Measurements from ENCODE around the gene KLHL2. TPM values are rescaled to one million over a fixed set of nuclear protein-coding genes. Genes with fewer than 3 reads are reported as not detected.

KLHL2 gene
- total and polyA plus RNA-seq, 2 of the 13 experiments (the other 11 are each of a cell fraction or from before 2014, with no cell fraction given) = 9.2 to 17.6 TPM

DNA sequence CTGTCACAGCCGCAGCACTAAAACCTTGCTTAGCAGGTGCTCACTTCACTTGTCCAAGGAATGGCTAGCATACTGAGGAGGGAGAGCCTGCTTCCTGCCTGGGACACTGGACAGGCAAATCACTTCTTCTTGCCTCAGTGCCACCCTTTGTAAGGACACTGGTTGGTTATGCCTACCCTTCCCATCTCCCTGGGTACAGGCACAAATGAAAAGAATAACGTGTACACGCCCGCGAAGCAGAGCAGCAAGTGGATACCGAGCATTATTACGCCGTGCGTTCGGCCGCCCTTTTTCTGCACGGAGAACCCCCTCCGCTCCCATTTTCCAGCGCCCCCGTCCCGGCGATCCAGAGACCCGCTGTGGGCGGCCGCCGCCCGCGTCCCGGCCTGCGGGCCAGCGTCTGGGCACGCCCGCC is 338 bp upstream of the KLHL2 start (continued):
- TF ChIP-seq, protein P1, sequence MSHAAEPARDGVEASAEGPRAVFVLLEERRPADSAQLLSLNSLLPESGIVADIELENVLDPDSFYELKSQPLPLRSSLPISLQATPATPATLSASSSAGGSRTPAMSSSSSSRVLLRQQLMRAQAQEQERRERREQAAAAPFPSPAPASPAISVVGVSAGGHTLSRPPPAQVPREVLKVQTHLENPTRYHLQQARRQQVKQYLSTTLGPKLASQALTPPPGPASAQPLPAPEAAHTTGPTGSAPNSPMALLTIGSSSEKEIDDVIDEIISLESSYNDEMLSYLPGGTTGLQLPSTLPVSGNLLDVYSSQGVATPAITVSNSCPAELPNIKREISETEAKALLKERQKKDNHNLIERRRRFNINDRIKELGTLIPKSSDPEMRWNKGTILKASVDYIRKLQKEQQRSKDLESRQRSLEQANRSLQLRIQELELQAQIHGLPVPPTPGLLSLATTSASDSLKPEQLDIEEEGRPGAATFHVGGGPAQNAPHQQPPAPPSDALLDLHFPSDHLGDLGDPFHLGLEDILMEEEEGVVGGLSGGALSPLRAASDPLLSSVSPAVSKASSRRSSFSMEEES (CRISPR knock-in tag; IDR thresholded peaks at IDR 0.05) = no peak
- TF ChIP-seq MATR3 (CRISPR knock-in tag; IDR thresholded peaks at IDR 0.05) (no peak), ZFP37 (CRISPR knock-in tag; IDR thresholded peaks at IDR 0.05; ENCODE audit: borderline replicate concordance) (no peak), HNF4G (IDR thresholded peaks at IDR 0.05; ENCODE audit: borderline replicate concordance, low read depth, low read length) (no peak), HNF4G (CRISPR knock-in tag; IDR thresholded peaks at IDR 0.05; ENCODE audit: borderline replicate concordance, low read depth) (no peak), SOX6 (IDR thresholded peaks at IDR 0.05) (no peak), SOX6 (CRISPR knock-in tag; IDR thresholded peaks at IDR 0.05) (peak; percentile 10; the same call in 1 of the 2 replicates), ZNF562 (CRISPR knock-in tag; IDR thresholded peaks at IDR 0.05; ENCODE audit: borderline replicate concordance) (no peak), ZNF766 (CRISPR knock-in tag; IDR thresholded peaks at IDR 0.05; ENCODE audit: borderline replicate concordance) (peak; percentile 47; the same call in 1 of the 2 replicates), ZNF777 (CRISPR knock-in tag; IDR thresholded peaks at IDR 0.05) (peak; percentile 5; the same call in 1 of the 2 replicates), ZMYM4 (CRISPR knock-in tag; IDR thresholded peaks at IDR 0.05) (0 out of 2 replicates have a peak, but pooled peaks have one; percentile 5), HOXA9 (CRISPR knock-in tag; IDR thresholded peaks at IDR 0.05; ENCODE audit: borderline replicate concordance) (no peak), ZMYM3 (CRISPR knock-in tag; IDR thresholded peaks at IDR 0.05) (peak; percentile 26; the same call in 1 of the 2 replicates), PHF8 (CRISPR knock-in tag; IDR thresholded peaks at IDR 0.05) (no peak; the same call in 1 of the 2 replicates), PAWR (CRISPR knock-in tag; IDR thresholded peaks at IDR 0.05; ENCODE audit: borderline replicate concordance) (no peak)
- TF ChIP-seq, protein P2, sequence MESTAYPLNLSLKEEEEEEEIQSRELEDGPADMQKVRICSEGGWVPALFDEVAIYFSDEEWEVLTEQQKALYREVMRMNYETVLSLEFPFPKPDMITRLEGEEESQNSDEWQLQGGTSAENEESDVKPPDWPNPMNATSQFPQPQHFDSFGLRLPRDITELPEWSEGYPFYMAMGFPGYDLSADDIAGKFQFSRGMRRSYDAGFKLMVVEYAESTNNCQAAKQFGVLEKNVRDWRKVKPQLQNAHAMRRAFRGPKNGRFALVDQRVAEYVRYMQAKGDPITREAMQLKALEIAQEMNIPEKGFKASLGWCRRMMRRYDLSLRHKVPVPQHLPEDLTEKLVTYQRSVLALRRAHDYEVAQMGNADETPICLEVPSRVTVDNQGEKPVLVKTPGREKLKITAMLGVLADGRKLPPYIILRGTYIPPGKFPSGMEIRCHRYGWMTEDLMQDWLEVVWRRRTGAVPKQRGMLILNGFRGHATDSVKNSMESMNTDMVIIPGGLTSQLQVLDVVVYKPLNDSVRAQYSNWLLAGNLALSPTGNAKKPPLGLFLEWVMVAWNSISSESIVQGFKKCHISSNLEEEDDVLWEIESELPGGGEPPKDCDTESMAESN (CRISPR knock-in tag; conservative IDR thresholded peaks at IDR 0.05) = 0 out of 2 replicates have a peak, but pooled peaks have one; percentile 13
- TF ChIP-seq, protein P3, sequence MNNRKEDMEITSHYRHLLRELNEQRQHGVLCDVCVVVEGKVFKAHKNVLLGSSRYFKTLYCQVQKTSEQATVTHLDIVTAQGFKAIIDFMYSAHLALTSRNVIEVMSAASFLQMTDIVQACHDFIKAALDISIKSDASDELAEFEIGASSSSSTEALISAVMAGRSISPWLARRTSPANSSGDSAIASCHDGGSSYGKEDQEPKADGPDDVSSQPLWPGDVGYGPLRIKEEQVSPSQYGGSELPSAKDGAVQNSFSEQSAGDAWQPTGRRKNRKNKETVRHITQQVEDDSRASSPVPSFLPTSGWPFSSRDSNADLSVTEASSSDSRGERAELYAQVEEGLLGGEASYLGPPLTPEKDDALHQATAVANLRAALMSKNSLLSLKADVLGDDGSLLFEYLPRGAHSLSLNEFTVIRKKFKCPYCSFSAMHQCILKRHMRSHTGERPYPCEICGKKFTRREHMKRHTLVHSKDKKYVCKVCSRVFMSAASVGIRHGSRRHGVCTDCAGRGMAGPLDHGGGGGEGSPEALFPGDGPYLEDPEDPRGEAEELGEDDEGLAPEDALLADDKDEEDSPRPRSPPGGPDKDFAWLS (CRISPR knock-in tag; IDR thresholded peaks at IDR 0.05; ENCODE audit: borderline replicate concordance) = no peak
- TF ChIP-seq, protein P4, sequence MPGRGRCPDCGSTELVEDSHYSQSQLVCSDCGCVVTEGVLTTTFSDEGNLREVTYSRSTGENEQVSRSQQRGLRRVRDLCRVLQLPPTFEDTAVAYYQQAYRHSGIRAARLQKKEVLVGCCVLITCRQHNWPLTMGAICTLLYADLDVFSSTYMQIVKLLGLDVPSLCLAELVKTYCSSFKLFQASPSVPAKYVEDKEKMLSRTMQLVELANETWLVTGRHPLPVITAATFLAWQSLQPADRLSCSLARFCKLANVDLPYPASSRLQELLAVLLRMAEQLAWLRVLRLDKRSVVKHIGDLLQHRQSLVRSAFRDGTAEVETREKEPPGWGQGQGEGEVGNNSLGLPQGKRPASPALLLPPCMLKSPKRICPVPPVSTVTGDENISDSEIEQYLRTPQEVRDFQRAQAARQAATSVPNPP (CRISPR knock-in tag; IDR thresholded peaks at IDR 0.05) = no peak
- TF ChIP-seq, protein P5, sequence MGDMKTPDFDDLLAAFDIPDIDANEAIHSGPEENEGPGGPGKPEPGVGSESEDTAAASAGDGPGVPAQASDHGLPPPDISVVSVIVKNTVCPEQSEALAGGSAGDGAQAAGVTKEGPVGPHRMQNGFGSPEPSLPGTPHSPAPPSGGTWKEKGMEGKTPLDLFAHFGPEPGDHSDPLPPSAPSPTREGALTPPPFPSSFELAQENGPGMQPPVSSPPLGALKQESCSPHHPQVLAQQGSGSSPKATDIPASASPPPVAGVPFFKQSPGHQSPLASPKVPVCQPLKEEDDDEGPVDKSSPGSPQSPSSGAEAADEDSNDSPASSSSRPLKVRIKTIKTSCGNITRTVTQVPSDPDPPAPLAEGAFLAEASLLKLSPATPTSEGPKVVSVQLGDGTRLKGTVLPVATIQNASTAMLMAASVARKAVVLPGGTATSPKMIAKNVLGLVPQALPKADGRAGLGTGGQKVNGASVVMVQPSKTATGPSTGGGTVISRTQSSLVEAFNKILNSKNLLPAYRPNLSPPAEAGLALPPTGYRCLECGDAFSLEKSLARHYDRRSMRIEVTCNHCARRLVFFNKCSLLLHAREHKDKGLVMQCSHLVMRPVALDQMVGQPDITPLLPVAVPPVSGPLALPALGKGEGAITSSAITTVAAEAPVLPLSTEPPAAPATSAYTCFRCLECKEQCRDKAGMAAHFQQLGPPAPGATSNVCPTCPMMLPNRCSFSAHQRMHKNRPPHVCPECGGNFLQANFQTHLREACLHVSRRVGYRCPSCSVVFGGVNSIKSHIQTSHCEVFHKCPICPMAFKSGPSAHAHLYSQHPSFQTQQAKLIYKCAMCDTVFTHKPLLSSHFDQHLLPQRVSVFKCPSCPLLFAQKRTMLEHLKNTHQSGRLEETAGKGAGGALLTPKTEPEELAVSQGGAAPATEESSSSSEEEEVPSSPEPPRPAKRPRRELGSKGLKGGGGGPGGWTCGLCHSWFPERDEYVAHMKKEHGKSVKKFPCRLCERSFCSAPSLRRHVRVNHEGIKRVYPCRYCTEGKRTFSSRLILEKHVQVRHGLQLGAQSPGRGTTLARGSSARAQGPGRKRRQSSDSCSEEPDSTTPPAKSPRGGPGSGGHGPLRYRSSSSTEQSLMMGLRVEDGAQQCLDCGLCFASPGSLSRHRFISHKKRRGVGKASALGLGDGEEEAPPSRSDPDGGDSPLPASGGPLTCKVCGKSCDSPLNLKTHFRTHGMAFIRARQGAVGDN (CRISPR knock-in tag; IDR thresholded peaks at IDR 0.05) = no peak
